GM12878 (cell line): ENCODE data around the gene FKBP2. TPM values are rescaled to one million over a fixed set of nuclear protein-coding genes. Genes with fewer than 3 reads are reported as not detected.

Experiments
- ATAC-seq: fragments of 200-7000 bp; cut with Tn5 transposase; 3 replicates; pipeline ENCODE4 v1.9.1; 2020; ENCODE audit warnings: mild to moderate bottlenecking, moderate library complexity
- BruUV-seq: library from RNA; stranded (reverse); fragments of 400-500 nt; replicated peaks from 2 replicates; lab custom pipeline; 2021; lab: Mats Ljungman, UMichigan
- CTCF ChIA-PET: fragments of 300-600 bp; sonication (Branson Sonifier 250); formaldehyde crosslinking; extraction: SDS; loops from one replicate; lab custom pipeline; 2021; ENCODE audit warnings: inconsistent platforms; lab: Yijun Ruan, JAX
- POLR2A ChIA-PET: fragments of 350-600 bp; formaldehyde crosslinking; extraction: SDS; loops from one replicate; lab custom pipeline; 2021; ENCODE audit warnings: inconsistent platforms; lab: Charles Lee
- RAD21 ChIA-PET: fragments of 300-600 bp; sonication (Branson Sonifier 250); formaldehyde crosslinking; loops from one replicate; lab custom pipeline; 2023; ENCODE audit warnings: antibody characterized with exemption; ENCODE audit not compliant: unreplicated experiment; lab: Charles Lee
- SMC1A ChIA-PET: fragments of 300-600 bp; sonication (Branson Sonifier 250); formaldehyde crosslinking; loops from one replicate; lab custom pipeline; 2023; ENCODE audit not compliant: unreplicated experiment, uncharacterized antibody; lab: Charles Lee
- DNase-seq: peaks from one replicate; pipeline ENCODE4 v3.0.0-alpha.2; 2011; ENCODE audit warnings: low read depth, low spot score
- FAIRE-seq: peaks from 3 replicates; lab custom pipeline; 2011; peaks lifted over from hg19 to GRCh38; lab: Jason Lieb, UNC
- H2AFZ ChIP-seq: 2 replicates; pipeline ENCODE4 v1.6.0; 2011; ENCODE audit warnings: low read depth, low read length, control low read depth; ENCODE audit not compliant: control insufficient read depth
- H3K27ac ChIP-seq: 2 replicates; pipeline ENCODE4 v1.5.1; 2011; ENCODE audit warnings: control low read depth; ENCODE audit not compliant: control insufficient read depth, insufficient read depth
- H3K27me3 ChIP-seq, 2 experiments: replicated peaks in 1 of 2; 2 replicates each; pipeline versions ENCODE4 v1.6.0 to v1.6.1; 2011; ENCODE audit warnings: low read length in 1 of 2; ENCODE audit not compliant: control insufficient read depth in 2 of 2, insufficient read depth in 2 of 2
- H3K36me3 ChIP-seq, 2 experiments: 2 replicates each; pipeline ENCODE4 v1.5.1; 2011; ENCODE audit warnings: low read length in 1 of 2; ENCODE audit not compliant: control insufficient read depth in 2 of 2, insufficient read depth in 2 of 2
- H3K4me1 ChIP-seq: 2 replicates; pipeline ENCODE4 v1.6.1; 2011; ENCODE audit warnings: mild to moderate bottlenecking, low read length, moderate library complexity, mixed read lengths; ENCODE audit not compliant: control insufficient read depth, insufficient read depth
- H3K4me2 ChIP-seq: 2 replicates; pipeline ENCODE4 v1.6.0; 2011; ENCODE audit warnings: control low read depth; ENCODE audit not compliant: control insufficient read depth, insufficient read depth
- H3K4me3 ChIP-seq: fragments of 200-600 bp; sonication (generic); 2 replicates; pipeline ENCODE4 v1.5.1; 2016
- H3K79me2 ChIP-seq: 2 replicates; pipeline ENCODE4 v1.6.0; 2011; ENCODE audit warnings: low read length; ENCODE audit not compliant: control insufficient read depth, insufficient read depth
- H3K9ac ChIP-seq: 2 replicates; pipeline ENCODE4 v1.8.0; 2011; ENCODE audit warnings: low read length, control low read depth, mixed read lengths; ENCODE audit not compliant: control insufficient read depth, insufficient read depth
- H3K9me3 ChIP-seq: replicated peaks from 3 replicates; pipeline ENCODE4 v1.5.1; 2011; ENCODE audit warnings: mild to moderate bottlenecking, low read length; ENCODE audit not compliant: control insufficient read depth, insufficient read depth
- H4K20me1 ChIP-seq: 2 replicates; pipeline ENCODE4 v1.6.0; 2011; ENCODE audit not compliant: control insufficient read depth, insufficient read depth
- BHLHE40 ChIP-seq, 2 experiments: fragments of 450-650 bp in 1 of 2; IDR thresholded peaks; 2 replicates each; pipeline ENCODE4 v1.6.1; 2011 to 2017; ENCODE audit warnings: low read depth in 2 of 2, borderline replicate concordance in 1 of 2, improper control_type of control experiment in 1 of 2, low read length in 1 of 2, mild to moderate bottlenecking in 1 of 2
- CHD2 ChIP-seq: IDR thresholded peaks from 2 replicates; pipeline ENCODE4 v1.6.1; 2011; ENCODE audit warnings: low read depth, low read length, improper control_type of control experiment, borderline replicate concordance
- GATAD2B ChIP-seq: fragments of 450-650 bp; conservative IDR thresholded peaks from 2 replicates; pipeline ENCODE4 v1.6.1; 2017; ENCODE audit warnings: low read depth, mild to moderate bottlenecking, moderate library complexity
- HCFC1 ChIP-seq: fragments of 150-350 bp; IDR thresholded peaks from 2 replicates; pipeline ENCODE4 v1.6.1; 2014; ENCODE audit warnings: low read length
- HDGF ChIP-seq: fragments of 450-650 bp; IDR thresholded peaks from 2 replicates; pipeline ENCODE4 v1.6.1; 2016; ENCODE audit warnings: antibody characterized with exemption
- MXI1 ChIP-seq: fragments of 150-350 bp; IDR thresholded peaks from 2 replicates; pipeline ENCODE4 v1.6.1; 2011; ENCODE audit warnings: low read depth, mild to moderate bottlenecking, inconsistent platforms, low read length, improper control_type of control experiment
- SUPT20H ChIP-seq: IDR thresholded peaks from 2 replicates; pipeline ENCODE4 v1.6.1; 2011; ENCODE audit warnings: low read depth, mild to moderate bottlenecking, low read length, moderate library complexity, borderline replicate concordance; ENCODE audit not compliant: control insufficient read depth
- ZNF217 ChIP-seq: fragments of 450-650 bp; IDR thresholded peaks from 2 replicates; pipeline ENCODE4 v1.6.1; 2017; ENCODE audit warnings: antibody characterized with exemption, mild to moderate bottlenecking
- WGBS: methylation state at CpG from one replicate; pipeline ENCODE4 v1.1.6; 2016; ENCODE audit warnings: low lambda C conversion rate; ENCODE audit not compliant: insufficient replicate concordance, insufficient coverage; ENCODE audit errors: missing lambda C conversion rate; 5-methylcytosine and 5-hydroxymethylcytosine counted together
- in situ Hi-C: fragments of 300-500 bp; cut with MboI; formaldehyde crosslinking; loops from 9 replicates; pipeline ENCODE4 v1.14.3; 2018; ENCODE audit warnings: mixed read lengths
- intact Hi-C: fragments of 100-400 bp; cut with micrococcal nuclease; formaldehyde crosslinking; loops from one replicate; pipeline ENCODE4 v1.14.2; 2022; ENCODE audit not compliant: unreplicated experiment
- polyA plus RNA-seq, 11 experiments: library from polyadenylated mRNA; depleted of rRNA in 4 of 11; unstranded in 6 of 11; stranded (reverse) in 5 of 11; fragments of >200 nt; fragmentation: Nextera tagmentation in 4 of 11; fragmentation: Illumina TruSeq in 1 of 11; extraction: Ambion mirVana in 4 of 11; extraction: Trizol in 1 of 11; gene quantifications; 1 replicate in 1 of 11; 2 replicates in 10 of 11; pipeline versions ENCODE4 v1.2.1 to v1.2.3, GENCODE V29; 2011 to 2016; ENCODE audit warnings: inconsistent platforms in 2 of 11, missing spikeins in 2 of 11, low read depth in 1 of 11
- total RNA-seq, 4 experiments: library from RNA; depleted of rRNA in 3 of 4; stranded (reverse); fragments of >200 nt in 3 of 4; fragmentation: Illumina TruSeq in 1 of 4; extraction: Trizol in 1 of 4; gene quantifications; 2 replicates each; pipeline versions ENCODE4 v1.2.1 to v1.2.3, GENCODE V29; 2013 to 2021

The FKBP2 gene
- total and polyA plus RNA-seq, 10 of the 15 experiments (the other 5 are each of a cell fraction or from before 2014, with no cell fraction given), result 1.8 to 99.7 (median 39.5) TPM

DNA sequence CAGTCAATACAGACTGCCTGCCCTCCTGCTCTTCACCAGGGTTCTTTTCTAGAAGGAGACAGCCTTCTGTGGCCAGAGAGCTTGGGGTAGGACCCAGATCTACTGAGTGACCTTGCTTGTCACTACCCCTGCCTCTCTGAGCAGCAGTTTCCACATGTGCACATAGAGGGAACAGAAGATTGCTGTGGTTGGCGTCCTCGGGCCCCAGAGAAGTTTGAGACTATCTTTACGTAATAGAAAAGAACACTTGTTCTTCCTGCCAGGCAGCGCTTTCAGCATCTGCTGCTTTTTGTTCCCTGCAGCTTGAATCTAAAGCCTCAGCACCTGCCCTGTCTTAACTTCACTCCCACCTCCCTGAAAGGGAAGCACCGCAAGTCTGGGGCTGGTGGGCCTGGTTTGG, 1.9 kb upstream of the FKBP2 start:
- H3K9ac ChIP-seq, result no peak overlapping the region; the same call in 1 of the 2 replicates
- no peak for FAIRE-seq
- H3K36me3 ChIP-seq, result peaks cover 0 to 10% of the 10 kb centered on the region in 2 experiments; a peak in 2 of 4 replicates
- H3K79me2 ChIP-seq, result peaks cover 29% of the 10 kb centered on the region
- H4K20me1 ChIP-seq, result no peaks in the 10 kb centered on the region
- no peaks in the 10 kb centered on the region for H3K27me3 ChIP-seq
- H3K4me3 ChIP-seq, result no peak overlapping the region
- DNase-seq, result no peak
- ATAC-seq, result no peak
- 43% methylated on average over 5 of the region's 5 CpGs for WGBS
- in situ Hi-C loops (loop anchor here (25.0 kb wide), 1 partner anchor 1623 kb away; the partner anchor contains the start of genes CFL1, EFEMP2 and MUS81), intact Hi-C loops (no loop called here)
- ChIA-PET SMC1A (no interaction called here), CTCF (interaction anchor here (0.6 to 6.2 kb wide), 6 partner anchors 12 to 1411 kb away, joined by 3 to 31 read pairs (median 4); partner anchors contain the start of genes FERMT3 and PLCB3), RAD21 (interaction anchor here (0.9 to 1.1 kb wide), 2 partner anchors 29 to 34 kb away, joined by 3 read pairs; no protein-coding TSS in a partner anchor), POLR2A (interaction anchor here (0.6 to 3.0 kb wide), 9 partner anchors 9 to 53 kb away, joined by 3 to 21 read pairs (median 3); partner anchors contain the start of genes DNAJC4, FERMT3 and STIP1)
- BruUV-seq, result no TSS peak
- H3K27ac ChIP-seq, result peak overlapping the region; percentile 92
- H3K4me1 ChIP-seq, result peaks cover 47% of the 10 kb centered on the region
- H3K9me3 ChIP-seq, result no peaks in the 10 kb centered on the region
- TF ChIP-seq CHD2, result no peak
- TF ChIP-seq HCFC1, result no peak
- TF ChIP-seq MXI1, result no peak
- TF ChIP-seq BHLHE40 (IDR thresholded peaks at IDR 0.05; ENCODE audit: borderline replicate concordance in 1 of 2, low read depth in 2 of 2, low read length in 1 of 2), result no peak
- TF ChIP-seq GATAD2B, result no peak
- TF ChIP-seq HDGF, result no peak
- TF ChIP-seq SUPT20H, result no peak
- no peak for TF ChIP-seq ZNF217
- H2AFZ ChIP-seq, result no peak overlapping the region
- H3K4me2 ChIP-seq, result peak overlapping the region; percentile 38; the same call in 1 of the 2 replicates
